HCT116 (cell line): ENCODE data around the gene HIVEP3. TPM values are rescaled to one million over a fixed set of nuclear protein-coding genes. Genes with fewer than 3 reads are reported as not detected.

ENCODE experiments used
- ATAC-seq: fragments of 200-7000 bp; cut with Tn5 transposase; 2 replicates; pipeline ENCODE4 v1.9.1; 2020; ENCODE audit warnings: mild to moderate bottlenecking, moderate library complexity
- BruUV-seq: library from RNA; stranded (reverse); fragments of 400-500 nt; replicated peaks from 2 replicates; lab custom pipeline; 2021; lab: Mats Ljungman, UMichigan
- CTCF ChIA-PET: fragments of 300-600 bp; sonication (Branson Sonifier 250); formaldehyde crosslinking; loops from one replicate; lab custom pipeline; 2021; ENCODE audit warnings: antibody characterized with exemption; lab: Charles Lee
- POLR2A ChIA-PET: fragments of 300-600, 350-600 bp; sonication (Branson Sonifier 250); formaldehyde crosslinking; loops from one replicate; lab custom pipeline; 2021; ENCODE audit warnings: antibody characterized with exemption; lab: Charles Lee
- RAD21 ChIA-PET, 2 experiments: fragments of 300-600 bp; sonication (Branson Sonifier 250); formaldehyde crosslinking; loops; one replicate each; lab custom pipeline; 2023; ENCODE audit warnings: low total read pairs in 2 of 2; ENCODE audit not compliant: uncharacterized antibody in 2 of 2, unreplicated experiment in 2 of 2, low non-redundant PET in 1 of 2; lab: Charles Lee
- DNase-seq: peaks from one replicate; pipeline ENCODE4 v3.0.0-alpha.2; 2010; ENCODE audit warnings: low read depth, low spot score
- H2AFZ ChIP-seq: fragments of 200-600 bp; shearing (Covaris generic), sonication (generic); 2 replicates; pipeline ENCODE4 v1.6.1; 2017; ENCODE audit warnings: low read depth, mixed run types, mixed read lengths, antibody characterized with exemption, low read length; ENCODE audit not compliant: poor library complexity, severe bottlenecking
- H3K27ac ChIP-seq: 2 replicates; pipeline ENCODE4 v1.5.1; 2012; ENCODE audit warnings: low read depth, low read length
- H3K27me3 ChIP-seq: fragments of 200-600 bp; sonication (generic); 2 replicates; pipeline ENCODE4 v1.6.1; 2016; ENCODE audit warnings: mixed run types, low read length, mixed read lengths; ENCODE audit not compliant: insufficient read depth
- H3K36me3 ChIP-seq, 2 experiments: fragments of 200-500 bp in 1 of 2; fragments of 200-600 bp in 1 of 2; sonication (Bioruptor generic) in 1 of 2; sonication (generic) in 1 of 2; 2 replicates each; pipeline versions ENCODE4 v1.5.1 to v1.6.1; 2014 to 2016; ENCODE audit warnings: low read length in 2 of 2, inconsistent platforms in 1 of 2, mixed read lengths in 1 of 2, mixed run types in 1 of 2; ENCODE audit not compliant: insufficient read depth in 2 of 2, control insufficient read depth in 1 of 2
- H3K4me1 ChIP-seq, 2 experiments: fragments of 200-600 bp in 1 of 2; sonication (generic) in 1 of 2; 2 replicates each; pipeline versions ENCODE4 v1.5.1 to v1.6.1; 2012 to 2017; ENCODE audit warnings: low read length in 2 of 2, inconsistent platforms in 1 of 2, mild to moderate bottlenecking in 1 of 2, mixed read lengths in 1 of 2, mixed run types in 1 of 2, moderate library complexity in 1 of 2; ENCODE audit not compliant: insufficient read depth in 2 of 2, control insufficient read depth in 1 of 2
- H3K4me2 ChIP-seq: fragments of 200-600 bp; sonication (generic); 2 replicates; pipeline ENCODE4 v1.6.1; 2017; ENCODE audit warnings: mixed run types, low read length, mixed read lengths
- H3K4me3 ChIP-seq, 2 experiments: fragments of 200-600 bp in 1 of 2; sonication (generic) in 1 of 2; replicated peaks in 1 of 2; 2 replicates each; pipeline ENCODE4 v1.5.1; 2011 to 2016; ENCODE audit warnings: low read length in 2 of 2, control low read depth in 1 of 2, low read depth in 1 of 2, mild to moderate bottlenecking in 1 of 2, mixed read lengths in 1 of 2, mixed run types in 1 of 2
- H3K79me2 ChIP-seq: fragments of 200-600 bp; sonication (generic); 2 replicates; pipeline ENCODE4 v1.6.1; 2017; ENCODE audit warnings: mild to moderate bottlenecking, mixed run types, low read length, moderate library complexity, mixed read lengths; ENCODE audit not compliant: insufficient read depth
- H3K9ac ChIP-seq: fragments of 200-600 bp; sonication (generic); 2 replicates; pipeline ENCODE4 v1.6.1; 2016; ENCODE audit warnings: low read length, mixed read lengths
- H3K9me2 ChIP-seq: fragments of 200-600 bp; sonication (generic), shearing (Covaris generic); 2 replicates; pipeline ENCODE4 v1.6.1; 2017; ENCODE audit warnings: mixed run types, mild to moderate bottlenecking, moderate library complexity; ENCODE audit not compliant: insufficient read depth
- H3K9me3 ChIP-seq, 2 experiments: fragments of 200-500 bp in 1 of 2; fragments of 200-600 bp in 1 of 2; sonication (Bioruptor generic) in 1 of 2; sonication (generic) in 1 of 2; 2 replicates each; pipeline ENCODE4 v1.6.1; 2014 to 2017; ENCODE audit warnings: low read length in 2 of 2, mixed read lengths in 2 of 2, inconsistent platforms in 1 of 2, low read depth in 1 of 2, mild to moderate bottlenecking in 1 of 2, mixed run types in 1 of 2, moderate library complexity in 1 of 2; ENCODE audit not compliant: control insufficient read depth in 1 of 2, insufficient read depth in 1 of 2
- H4K20me1 ChIP-seq: fragments of 200-600 bp; sonication (generic), shearing (Covaris generic); 2 replicates; pipeline ENCODE4 v1.6.1; 2017; ENCODE audit warnings: mixed run types, mild to moderate bottlenecking, moderate library complexity; ENCODE audit not compliant: insufficient read depth
- CBX3 ChIP-seq: IDR thresholded peaks from 2 replicates; pipeline ENCODE4 v1.6.1; 2012; ENCODE audit warnings: low read depth
- EGR1 ChIP-seq: IDR thresholded peaks from 2 replicates; pipeline ENCODE4 v1.6.1; 2012; ENCODE audit warnings: low read depth
- EZH2phosphoT487 ChIP-seq: fragments of 200-600 bp; IDR thresholded peaks from 2 replicates; pipeline ENCODE4 v1.6.1; 2018; ENCODE audit warnings: antibody characterized with exemption, borderline replicate concordance
- FOSL1 ChIP-seq: IDR thresholded peaks from 2 replicates; pipeline ENCODE4 v1.6.1; 2012; ENCODE audit warnings: low read depth
- JUND ChIP-seq: IDR thresholded peaks from 2 replicates; pipeline ENCODE4 v1.6.1; 2012
- MAX ChIP-seq: IDR thresholded peaks from 2 replicates; pipeline ENCODE4 v1.6.1; 2012
- POLR2A ChIP-seq: IDR thresholded peaks from 2 replicates; pipeline ENCODE4 v1.7.0; 2011; ENCODE audit warnings: borderline replicate concordance; ENCODE audit not compliant: insufficient read depth, insufficient read length; ENCODE audit errors: extremely low read depth
- POLR2AphosphoS5 ChIP-seq: IDR thresholded peaks from 2 replicates; pipeline ENCODE4 v1.6.1; 2011; ENCODE audit warnings: mild to moderate bottlenecking, low read depth, low read length, moderate library complexity
- RAD21 ChIP-seq: IDR thresholded peaks from 2 replicates; pipeline ENCODE4 v1.6.1; 2012; ENCODE audit warnings: low read depth, mild to moderate bottlenecking
- SIN3A ChIP-seq: IDR thresholded peaks from 2 replicates; pipeline ENCODE4 v1.6.1; 2012; ENCODE audit warnings: low read depth
- SP1 ChIP-seq: IDR thresholded peaks from 2 replicates; pipeline ENCODE4 v1.6.1; 2012; ENCODE audit warnings: low read depth
- SRF ChIP-seq: IDR thresholded peaks from 2 replicates; pipeline ENCODE4 v1.6.1; 2012; ENCODE audit warnings: low read depth
- TCF7L2 ChIP-seq: IDR thresholded peaks from 2 replicates; pipeline ENCODE4 v1.7.0; 2011; ENCODE audit warnings: borderline replicate concordance, inconsistent platforms; ENCODE audit not compliant: insufficient read depth, insufficient read length; ENCODE audit errors: extremely low read depth
- YY1 ChIP-seq: IDR thresholded peaks from 2 replicates; pipeline ENCODE4 v1.6.1; 2011; ENCODE audit warnings: low read length, low read depth, moderate library complexity, mild to moderate bottlenecking; ENCODE audit not compliant: insufficient replicate concordance; ENCODE audit errors: extremely low read depth
- ZFX ChIP-seq: fragments of 450-650 bp; IDR thresholded peaks from 2 replicates; pipeline ENCODE4 v1.6.1; 2017
- ZNF274 ChIP-seq: fragments of 200-500 bp; sonication (Bioruptor generic); IDR thresholded peaks from 2 replicates; pipeline ENCODE4 v1.6.1; 2014; ENCODE audit warnings: mild to moderate bottlenecking, low read depth, low read length, inconsistent platforms
- intact Hi-C: fragments of 100-400 bp; cut with micrococcal nuclease; formaldehyde crosslinking; loops from 2 replicates; pipeline ENCODE4 v1.10.0; 2022
- total RNA-seq: library from RNA; stranded (reverse); gene quantifications from one replicate; pipeline ENCODE4 v1.2.1, GENCODE V29; 2021; ENCODE audit not compliant: unreplicated experiment
- TF ChIP-seq, protein P1 (sequence below): IDR thresholded peaks from 2 replicates; pipeline ENCODE4 v1.6.1; 2012
- TF ChIP-seq, protein P2 (sequence below), 3 experiments: fragments of 200-600 bp in 1 of 3; sonication (generic) in 1 of 3; IDR thresholded peaks in 2 of 3; conservative IDR thresholded peaks in 1 of 3; 2 replicates each; pipeline ENCODE4 v1.5.1; 2012 to 2017; ENCODE audit warnings: low read depth in 2 of 3, low read length in 2 of 3, antibody characterized with exemption in 1 of 3, borderline replicate concordance in 1 of 3, control low read depth in 1 of 3, mild to moderate bottlenecking in 1 of 3, mixed read lengths in 1 of 3, mixed run types in 1 of 3, moderate library complexity in 1 of 3; ENCODE audit not compliant: insufficient read depth in 1 of 3
- TF ChIP-seq, protein P3 (sequence below): IDR thresholded peaks from 2 replicates; pipeline ENCODE4 v1.6.1; 2011; ENCODE audit warnings: mild to moderate bottlenecking, low read length, moderate library complexity; ENCODE audit not compliant: insufficient replicate concordance; ENCODE audit errors: extremely low read depth
- TF ChIP-seq, protein P4 (sequence below): IDR thresholded peaks from 2 replicates; pipeline ENCODE4 v1.6.1; 2012; ENCODE audit warnings: low read depth

The HIVEP3 gene
- total RNA-seq, 1 experiment from 2014 or later: 7.1 TPM

- no peaks in the 10 kb centered on the region for H3K36me3 ChIP-seq
- CTCF ChIA-PET: interaction anchor here (1.3 kb wide), 1 partner anchor 20 kb away, joined by 4 read pairs; no protein-coding TSS in a partner anchor
- no peak for DNase-seq
- no peaks in the 10 kb centered on the region for H4K20me1 ChIP-seq
- H2AFZ ChIP-seq: no peak overlapping the region
- BruUV-seq: no TSS peak
- H3K4me1 ChIP-seq: peaks cover 0 to 10% of the 10 kb centered on the region in 2 experiments; a peak in 3 of 4 replicates
- POLR2A ChIA-PET: no interaction called here
- no peaks in the 10 kb centered on the region for H3K79me2 ChIP-seq
- no peak overlapping the region for H3K27ac ChIP-seq
- TF ChIP-seq RAD21: no peak
- TF ChIP-seq SIN3A: no peak
- TF ChIP-seq EGR1: no peak
- TF ChIP-seq YY1: no peak
- no peak for TF ChIP-seq MAX
- no peak for TF ChIP-seq EZH2phosphoT487
- TF ChIP-seq CBX3: no peak
- no peak for TF ChIP-seq TCF7L2
- TF ChIP-seq, protein P1, sequence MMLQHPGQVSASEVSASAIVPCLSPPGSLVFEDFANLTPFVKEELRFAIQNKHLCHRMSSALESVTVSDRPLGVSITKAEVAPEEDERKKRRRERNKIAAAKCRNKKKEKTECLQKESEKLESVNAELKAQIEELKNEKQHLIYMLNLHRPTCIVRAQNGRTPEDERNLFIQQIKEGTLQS: no peak
- no peak for TF ChIP-seq JUND
- no peak for TF ChIP-seq ZFX
- no peak for TF ChIP-seq FOSL1
- TF ChIP-seq ZNF274: no peak
- no peak for TF ChIP-seq POLR2A
- TF ChIP-seq, protein P2, sequence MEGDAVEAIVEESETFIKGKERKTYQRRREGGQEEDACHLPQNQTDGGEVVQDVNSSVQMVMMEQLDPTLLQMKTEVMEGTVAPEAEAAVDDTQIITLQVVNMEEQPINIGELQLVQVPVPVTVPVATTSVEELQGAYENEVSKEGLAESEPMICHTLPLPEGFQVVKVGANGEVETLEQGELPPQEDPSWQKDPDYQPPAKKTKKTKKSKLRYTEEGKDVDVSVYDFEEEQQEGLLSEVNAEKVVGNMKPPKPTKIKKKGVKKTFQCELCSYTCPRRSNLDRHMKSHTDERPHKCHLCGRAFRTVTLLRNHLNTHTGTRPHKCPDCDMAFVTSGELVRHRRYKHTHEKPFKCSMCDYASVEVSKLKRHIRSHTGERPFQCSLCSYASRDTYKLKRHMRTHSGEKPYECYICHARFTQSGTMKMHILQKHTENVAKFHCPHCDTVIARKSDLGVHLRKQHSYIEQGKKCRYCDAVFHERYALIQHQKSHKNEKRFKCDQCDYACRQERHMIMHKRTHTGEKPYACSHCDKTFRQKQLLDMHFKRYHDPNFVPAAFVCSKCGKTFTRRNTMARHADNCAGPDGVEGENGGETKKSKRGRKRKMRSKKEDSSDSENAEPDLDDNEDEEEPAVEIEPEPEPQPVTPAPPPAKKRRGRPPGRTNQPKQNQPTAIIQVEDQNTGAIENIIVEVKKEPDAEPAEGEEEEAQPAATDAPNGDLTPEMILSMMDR (IDR thresholded peaks at IDR 0.05 in 2 of 3, conservative IDR thresholded peaks at IDR 0.05 in 1 of 3; ENCODE audit: borderline replicate concordance in 1 of 3, insufficient read depth in 1 of 3, low read depth in 2 of 3, low read length in 2 of 3): no peak
- no peak for TF ChIP-seq POLR2AphosphoS5
- TF ChIP-seq SP1: no peak
- TF ChIP-seq, protein P3, sequence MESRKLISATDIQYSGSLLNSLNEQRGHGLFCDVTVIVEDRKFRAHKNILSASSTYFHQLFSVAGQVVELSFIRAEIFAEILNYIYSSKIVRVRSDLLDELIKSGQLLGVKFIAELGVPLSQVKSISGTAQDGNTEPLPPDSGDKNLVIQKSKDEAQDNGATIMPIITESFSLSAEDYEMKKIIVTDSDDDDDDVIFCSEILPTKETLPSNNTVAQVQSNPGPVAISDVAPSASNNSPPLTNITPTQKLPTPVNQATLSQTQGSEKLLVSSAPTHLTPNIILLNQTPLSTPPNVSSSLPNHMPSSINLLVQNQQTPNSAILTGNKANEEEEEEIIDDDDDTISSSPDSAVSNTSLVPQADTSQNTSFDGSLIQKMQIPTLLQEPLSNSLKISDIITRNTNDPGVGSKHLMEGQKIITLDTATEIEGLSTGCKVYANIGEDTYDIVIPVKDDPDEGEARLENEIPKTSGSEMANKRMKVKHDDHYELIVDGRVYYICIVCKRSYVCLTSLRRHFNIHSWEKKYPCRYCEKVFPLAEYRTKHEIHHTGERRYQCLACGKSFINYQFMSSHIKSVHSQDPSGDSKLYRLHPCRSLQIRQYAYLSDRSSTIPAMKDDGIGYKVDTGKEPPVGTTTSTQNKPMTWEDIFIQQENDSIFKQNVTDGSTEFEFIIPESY: no peak
- TF ChIP-seq, protein P4, sequence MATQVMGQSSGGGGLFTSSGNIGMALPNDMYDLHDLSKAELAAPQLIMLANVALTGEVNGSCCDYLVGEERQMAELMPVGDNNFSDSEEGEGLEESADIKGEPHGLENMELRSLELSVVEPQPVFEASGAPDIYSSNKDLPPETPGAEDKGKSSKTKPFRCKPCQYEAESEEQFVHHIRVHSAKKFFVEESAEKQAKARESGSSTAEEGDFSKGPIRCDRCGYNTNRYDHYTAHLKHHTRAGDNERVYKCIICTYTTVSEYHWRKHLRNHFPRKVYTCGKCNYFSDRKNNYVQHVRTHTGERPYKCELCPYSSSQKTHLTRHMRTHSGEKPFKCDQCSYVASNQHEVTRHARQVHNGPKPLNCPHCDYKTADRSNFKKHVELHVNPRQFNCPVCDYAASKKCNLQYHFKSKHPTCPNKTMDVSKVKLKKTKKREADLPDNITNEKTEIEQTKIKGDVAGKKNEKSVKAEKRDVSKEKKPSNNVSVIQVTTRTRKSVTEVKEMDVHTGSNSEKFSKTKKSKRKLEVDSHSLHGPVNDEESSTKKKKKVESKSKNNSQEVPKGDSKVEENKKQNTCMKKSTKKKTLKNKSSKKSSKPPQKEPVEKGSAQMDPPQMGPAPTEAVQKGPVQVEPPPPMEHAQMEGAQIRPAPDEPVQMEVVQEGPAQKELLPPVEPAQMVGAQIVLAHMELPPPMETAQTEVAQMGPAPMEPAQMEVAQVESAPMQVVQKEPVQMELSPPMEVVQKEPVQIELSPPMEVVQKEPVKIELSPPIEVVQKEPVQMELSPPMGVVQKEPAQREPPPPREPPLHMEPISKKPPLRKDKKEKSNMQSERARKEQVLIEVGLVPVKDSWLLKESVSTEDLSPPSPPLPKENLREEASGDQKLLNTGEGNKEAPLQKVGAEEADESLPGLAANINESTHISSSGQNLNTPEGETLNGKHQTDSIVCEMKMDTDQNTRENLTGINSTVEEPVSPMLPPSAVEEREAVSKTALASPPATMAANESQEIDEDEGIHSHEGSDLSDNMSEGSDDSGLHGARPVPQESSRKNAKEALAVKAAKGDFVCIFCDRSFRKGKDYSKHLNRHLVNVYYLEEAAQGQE: no peak
- TF ChIP-seq SRF: no peak
- H3K27me3 ChIP-seq: no peaks in the 10 kb centered on the region
- no peaks in the 10 kb centered on the region for H3K9me3 ChIP-seq
- no peak overlapping the region for H3K4me3 ChIP-seq
- no peak overlapping the region for H3K4me2 ChIP-seq
- RAD21 ChIA-PET: no interaction called here
- intact Hi-C loops: no loop called here
- no peaks in the 10 kb centered on the region for H3K9me2 ChIP-seq
- ATAC-seq: no peak
- no peak overlapping the region for H3K9ac ChIP-seq
These were observed 382.3 kb downstream of the HIVEP3 start for GRCh38 chr1:41536361-41536802.
